ENCODE data around the gene LHPP.
"Not testable (repeated sequence)": the region's sequence is repeated elsewhere in the genome, so short reads cannot be mapped to it uniquely, and the experiment has no call there.

LHPP gene

GRCh38 chr10:124539935-124540641 is 78.5 kb downstream of the LHPP start:
- DNase-seq = peak; percentile 68

DNA sequence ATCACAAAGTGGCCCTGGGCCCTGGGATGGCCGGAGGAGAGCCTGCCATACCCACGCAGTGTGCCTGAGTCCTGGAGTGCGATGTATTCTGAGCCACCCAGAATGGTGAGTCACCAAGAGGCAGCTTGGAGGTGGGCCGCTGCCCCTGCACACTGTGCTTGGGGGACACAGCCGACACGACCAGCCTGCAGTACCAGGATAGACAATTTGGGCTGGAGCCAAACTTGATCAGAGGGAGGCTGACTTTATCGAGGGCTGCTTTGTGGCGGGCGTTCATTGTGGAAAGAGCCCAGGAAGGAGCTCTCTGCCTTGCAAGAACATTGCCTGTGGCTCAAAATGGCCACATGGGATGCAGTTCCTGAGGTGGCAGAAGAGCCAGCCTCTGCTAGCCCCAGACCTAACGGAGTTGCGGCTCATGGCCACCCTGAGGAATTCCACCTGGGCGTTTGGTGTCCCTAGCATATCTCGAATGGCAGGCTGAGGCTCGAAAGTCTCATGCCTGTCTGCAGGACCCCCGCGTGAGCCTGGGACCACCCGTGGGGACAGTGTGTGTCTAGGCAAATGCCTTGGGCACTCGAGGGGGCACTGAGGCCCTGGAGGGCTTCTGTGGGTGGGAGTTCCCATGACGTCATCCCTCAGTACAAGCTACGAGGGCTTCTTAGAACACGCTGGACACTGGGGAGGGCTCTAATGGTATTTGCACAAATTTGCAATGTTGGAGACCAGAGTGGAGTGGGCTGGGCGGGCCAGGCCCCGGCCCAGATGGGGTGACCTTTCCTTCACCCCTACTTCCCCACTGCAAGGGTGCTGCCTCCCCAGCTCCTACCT is 79.7 kb downstream of the LHPP start:
- DNase-seq = no peak

DNA sequence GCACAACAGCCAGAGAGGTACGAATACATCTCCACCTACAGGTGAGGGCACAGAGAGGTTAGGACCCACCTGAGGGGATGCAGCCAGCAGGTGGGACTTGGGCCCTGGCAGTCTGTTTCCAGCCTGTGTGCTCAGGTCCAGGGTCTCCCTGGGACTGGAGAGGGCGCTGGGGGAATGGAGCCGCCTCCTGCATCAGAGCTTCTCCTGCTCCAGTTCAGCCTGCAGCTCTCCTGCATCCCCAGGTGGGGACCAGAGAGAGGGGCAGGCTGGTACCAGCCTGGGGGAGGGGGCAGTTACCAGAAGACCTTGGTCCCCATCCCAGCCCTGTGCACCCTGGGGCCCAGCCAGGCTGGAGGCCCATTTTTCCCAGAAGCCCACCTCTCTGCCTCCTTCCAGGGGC is 80.7 kb downstream of the LHPP start:
- no peak for DNase-seq

DNA sequence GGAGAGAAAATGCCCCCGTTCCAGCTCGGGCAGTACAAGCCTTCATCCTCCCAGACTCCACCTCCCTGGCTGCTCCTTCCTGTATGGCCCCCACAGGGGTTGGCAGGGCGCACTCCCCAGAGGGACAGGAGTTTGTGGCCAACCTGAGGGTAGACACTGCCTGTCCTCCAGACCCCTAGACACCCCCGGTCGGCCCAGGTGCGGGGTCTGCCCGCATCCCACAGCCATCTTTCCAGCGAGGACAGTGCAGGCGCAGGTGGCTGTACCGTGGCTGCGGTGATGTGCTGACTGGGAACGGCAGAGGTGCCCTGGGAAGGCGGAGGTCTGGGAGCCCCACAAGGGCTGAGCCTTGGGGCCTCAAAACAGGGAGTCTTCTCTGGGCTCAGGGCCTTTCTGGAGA is 81.5 kb downstream of the LHPP start:
- DNase-seq = no peak

DNA sequence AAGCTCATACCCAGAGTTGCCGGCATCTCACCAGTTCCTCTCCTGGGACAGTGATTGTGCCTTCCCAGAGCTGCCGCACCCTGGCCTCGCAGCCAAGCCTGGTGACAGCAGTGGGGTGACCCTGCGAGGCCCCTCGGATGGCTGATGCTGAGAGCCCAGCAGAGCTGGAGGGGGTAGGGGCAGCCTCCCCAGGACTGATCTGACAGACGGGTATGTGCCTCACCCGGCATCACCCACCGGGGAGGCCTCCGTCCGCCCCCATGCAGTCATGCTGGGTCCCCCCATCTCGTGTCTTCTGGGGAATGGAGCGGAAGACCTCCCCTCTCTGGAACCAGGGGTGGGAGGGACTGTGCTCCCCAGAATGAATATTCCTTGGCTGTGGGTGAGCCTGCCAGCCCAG is 82.3 kb downstream of the LHPP start:
- DNase-seq = no peak

- DNase-seq = no peak
Observed at GRCh38 chr10:124544711-124545110, 83.1 kb downstream of the LHPP start.

DNA sequence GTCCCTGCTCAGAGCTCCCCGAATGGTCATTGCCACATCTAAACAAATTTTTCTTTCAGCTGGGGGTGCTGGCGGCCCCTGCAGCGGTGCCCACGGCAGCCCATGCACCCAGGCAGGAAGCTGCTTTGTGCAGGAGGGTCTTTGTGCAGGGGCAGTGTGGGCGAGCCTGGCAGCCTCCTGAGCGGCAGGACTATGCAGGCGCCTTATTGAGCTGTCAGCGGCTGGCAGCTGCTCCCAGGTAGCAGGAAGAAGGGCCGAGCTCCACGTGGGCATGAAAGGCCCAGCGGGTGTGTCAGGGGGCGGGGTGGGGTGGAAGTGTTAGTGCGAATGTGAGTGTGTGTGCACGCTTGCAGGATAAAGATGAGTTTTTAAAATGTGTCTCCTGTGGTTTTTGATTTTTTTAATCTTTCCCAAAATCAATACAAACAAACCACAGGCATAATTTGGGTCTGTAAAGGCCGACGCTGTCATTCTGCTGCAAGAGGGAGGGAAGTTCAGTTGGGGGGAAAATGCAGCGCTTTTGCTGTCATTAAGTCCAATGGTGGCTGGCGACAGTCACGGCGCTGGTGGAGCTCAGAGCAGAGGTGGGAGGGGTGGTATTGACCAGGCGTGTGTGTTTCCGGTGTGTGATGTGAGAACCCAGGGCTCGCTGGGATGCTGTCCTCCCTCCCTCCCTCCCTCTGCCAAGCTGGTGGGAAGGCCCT is 83.9 kb downstream of the LHPP start:
- no peak for DNase-seq

DNA sequence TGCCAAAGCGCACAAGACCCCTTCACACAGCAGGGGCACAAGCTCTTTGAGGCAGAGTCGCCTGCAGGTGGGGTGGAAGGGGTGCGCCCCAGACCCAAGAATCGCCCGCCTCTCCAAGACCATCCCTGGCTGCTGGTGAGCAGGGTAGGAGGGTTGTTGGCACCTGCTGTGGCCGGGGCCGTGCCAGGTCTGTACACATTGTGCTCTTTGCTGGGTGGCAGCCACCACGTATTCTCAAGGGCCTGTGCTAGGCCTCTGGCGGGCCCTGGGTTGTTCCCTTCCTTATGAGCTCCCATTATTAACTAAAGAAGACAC is 84.4 kb downstream of the LHPP start:
- no peak for DNase-seq

DNA sequence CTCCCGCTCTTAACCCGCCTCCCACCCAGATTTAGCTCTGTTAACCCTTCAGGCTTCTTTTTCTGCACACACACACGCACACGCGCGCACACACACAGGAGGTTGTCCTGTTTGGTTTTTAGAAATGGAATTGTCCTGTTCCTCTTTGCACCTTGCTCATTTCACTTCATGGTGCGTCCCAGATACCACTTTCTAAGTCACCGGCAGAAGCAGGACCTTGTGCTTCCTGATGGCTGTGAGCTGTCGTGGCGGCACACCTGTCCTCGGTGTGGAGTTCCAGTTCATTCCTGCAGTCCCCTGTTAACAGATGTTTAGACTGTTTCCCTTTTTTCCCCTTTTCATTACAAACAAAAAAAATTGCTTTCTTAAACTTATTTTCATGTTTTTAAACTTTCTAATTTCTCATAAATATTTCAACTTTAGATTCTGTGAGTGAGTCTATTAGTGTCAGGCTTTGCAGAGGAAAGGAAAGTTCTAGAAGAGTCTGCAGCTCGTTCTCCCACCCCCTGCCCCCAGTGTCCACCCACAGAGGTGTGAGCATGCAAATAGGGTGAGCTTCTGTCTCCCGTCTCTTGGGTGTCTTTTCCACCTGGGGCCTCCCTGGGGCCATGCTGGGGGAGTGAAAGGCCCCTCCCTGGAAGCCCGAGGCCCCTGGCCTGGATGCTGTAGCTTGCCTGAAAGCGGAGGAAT is 85.5 kb downstream of the LHPP start:
- DNase-seq = no peak

DNA sequence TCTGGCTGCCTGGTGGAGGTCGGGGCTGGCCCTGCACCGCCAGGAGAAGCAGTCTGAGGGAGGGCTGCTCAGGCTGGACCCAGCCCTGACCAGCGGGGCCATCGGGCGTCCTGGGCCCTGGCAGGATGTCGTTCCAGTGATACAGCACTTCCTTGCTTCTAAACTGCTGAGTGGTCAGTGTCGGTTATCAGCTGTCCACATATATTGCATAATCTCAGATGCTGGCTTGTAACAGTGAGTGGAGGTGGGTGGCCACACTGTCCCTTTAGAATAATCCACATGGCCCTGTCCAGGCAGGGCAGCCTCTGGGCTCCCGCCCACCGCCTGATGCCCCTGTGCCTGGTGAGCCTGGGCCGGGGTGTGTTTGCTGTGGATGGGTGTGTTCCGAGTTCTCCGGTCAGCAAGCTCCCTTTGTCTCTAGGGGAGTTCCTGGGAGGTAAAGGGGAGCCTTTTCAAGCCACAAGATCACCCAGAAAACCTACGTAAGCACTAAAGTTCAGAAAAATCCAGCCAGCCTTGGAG is 86.1 kb downstream of the LHPP start:
- no peak for DNase-seq

- DNase-seq = not testable (repeated sequence)
Observed at GRCh38 chr10:124549171-124549570, 87.5 kb downstream of the LHPP start.

- DNase-seq = no peak
Observed at GRCh38 chr10:124550293-124551034, 88.8 kb downstream of the LHPP start.

- no peak for DNase-seq
Observed at GRCh38 chr10:124551097-124551496, 89.5 kb downstream of the LHPP start.

DNA sequence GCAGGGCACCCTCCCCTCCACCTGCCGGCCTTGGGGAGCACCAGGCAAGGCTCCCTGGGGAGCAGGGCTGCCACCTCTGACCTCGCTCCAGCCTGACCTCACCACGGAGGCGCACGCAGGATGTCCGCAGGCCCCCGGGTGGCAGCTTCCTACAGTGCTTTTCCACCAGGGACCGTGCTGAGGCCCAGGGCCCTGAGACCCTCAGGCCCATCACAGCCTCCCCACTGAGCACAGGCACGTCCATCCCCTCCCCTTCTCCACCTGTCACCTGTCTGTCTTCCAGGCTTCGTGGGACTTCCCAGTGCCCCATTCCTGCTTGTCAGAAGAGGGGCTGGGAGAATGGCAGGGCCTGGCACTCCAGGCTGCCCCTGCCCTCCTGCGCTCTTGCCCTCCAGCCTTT is 90.1 kb downstream of the LHPP start:
- no peak for DNase-seq

GRCh38 chr10:124552691-124553276 is 91.2 kb downstream of the LHPP start:
- DNase-seq = no peak

DNA sequence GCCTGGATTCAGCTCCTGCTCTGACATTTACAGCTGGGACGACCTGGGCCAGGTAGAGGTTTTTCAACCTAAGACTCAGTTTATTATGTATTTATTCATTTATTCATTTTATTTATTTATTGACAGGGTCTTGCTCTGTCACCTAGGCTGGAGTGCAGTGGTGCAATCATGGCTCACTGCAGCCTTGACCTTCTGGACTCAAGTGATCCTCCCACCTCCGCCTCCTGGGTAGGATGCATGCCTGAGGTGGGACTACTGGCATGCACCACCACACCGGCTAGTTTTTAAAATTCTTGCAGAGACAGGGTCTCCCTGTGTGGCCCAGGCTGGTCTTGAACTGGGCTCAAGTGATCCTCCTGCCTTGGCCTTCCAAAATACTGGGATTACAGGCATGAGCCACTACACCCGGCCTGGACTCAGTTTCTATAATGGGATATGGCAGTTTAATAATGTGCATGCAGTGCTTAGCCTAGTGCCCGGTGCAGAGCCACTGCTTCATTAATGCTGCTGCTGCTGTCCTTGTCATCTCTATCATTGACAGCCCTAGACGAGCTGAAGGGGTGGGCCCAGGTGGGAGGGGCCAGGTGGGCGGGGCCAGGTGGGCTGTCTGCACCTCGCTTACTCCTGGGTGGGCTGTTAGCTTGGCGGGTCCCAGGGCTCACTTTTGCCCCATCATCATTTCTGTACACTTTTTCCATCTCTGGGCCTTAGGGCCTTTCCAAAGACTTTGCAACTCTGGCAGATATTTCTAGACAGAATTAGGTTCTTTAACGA is 92.6 kb downstream of the LHPP start:
- no peak for DNase-seq

GRCh38 chr10:124557167-124557566 is 95.5 kb downstream of the LHPP start:
- DNase-seq = no peak

GRCh38 chr10:124557648-124558338 is 96.2 kb downstream of the LHPP start:
- no peak for DNase-seq

DNA sequence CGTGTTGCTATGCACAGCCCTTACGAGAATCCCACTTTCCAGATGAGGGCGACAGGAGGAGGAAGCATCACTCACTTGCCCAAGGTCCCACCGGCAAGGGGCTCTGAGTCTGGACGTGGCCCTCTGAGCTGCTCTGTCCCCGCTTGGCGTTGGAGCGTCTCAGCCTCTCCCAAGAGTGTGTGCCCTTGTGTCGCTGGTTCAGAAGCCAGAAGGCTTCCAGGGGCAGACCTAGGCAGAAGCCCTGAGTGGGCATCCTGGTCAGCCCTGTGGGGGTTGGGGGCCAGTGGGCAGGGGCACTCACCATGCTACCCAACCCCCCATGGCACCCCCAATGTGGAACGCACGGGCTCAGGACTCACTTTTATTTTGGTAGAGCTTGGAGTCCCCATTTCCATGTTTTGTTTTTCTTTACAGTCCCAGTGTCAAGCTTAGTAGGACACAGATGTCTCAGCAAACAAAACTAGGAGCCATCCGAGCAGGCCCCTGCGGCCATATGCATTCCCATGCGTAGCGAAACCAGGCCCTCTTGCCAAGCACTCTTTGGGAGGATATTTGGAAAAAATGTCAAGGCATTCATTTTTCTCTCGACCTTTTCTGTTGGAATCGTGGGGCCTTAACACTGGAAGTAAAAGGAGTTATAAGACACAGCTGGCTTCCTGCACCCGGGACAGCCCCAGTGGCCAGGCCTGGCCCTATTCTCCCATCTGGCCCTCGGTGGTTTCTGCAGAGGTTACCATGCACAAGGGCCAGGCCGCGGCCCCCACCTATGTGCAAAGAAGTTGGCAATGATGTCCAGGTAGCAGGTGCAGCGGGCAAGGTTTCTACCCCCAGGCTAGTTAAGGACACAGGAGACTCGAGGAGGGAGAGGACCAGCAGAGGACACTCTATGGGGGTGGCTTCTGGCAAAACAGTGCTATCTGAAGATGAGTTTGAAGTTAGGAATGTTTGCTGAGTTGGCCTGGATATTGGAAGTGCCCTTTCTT is 97.0 kb downstream of the LHPP start:
- DNase-seq = peak; percentile 26
